HEK293 (cell line): Measurements from ENCODE around the gene ASCL4.

ENCODE experiments used
- CTCF ChIA-PET: fragments of 350-600 bp; formaldehyde crosslinking; extraction: SDS; loops from one replicate; lab custom pipeline; 2021; ENCODE audit warnings: antibody characterized with exemption; lab: Yijun Ruan, JAX
- POLR2A ChIA-PET: fragments of 300-600 bp; formaldehyde crosslinking; extraction: SDS; loops from one replicate; lab custom pipeline; 2020; ENCODE audit warnings: antibody characterized with exemption, inconsistent platforms; lab: Yijun Ruan, JAX
- H3K27ac ChIP-seq: fragments of 200-500 bp; sonication (Bioruptor generic); 2 replicates; pipeline ENCODE4 v1.5.1; 2014; ENCODE audit warnings: low read depth, low read length, control low read depth, inconsistent platforms; ENCODE audit errors: extremely low read depth
- H3K36me3 ChIP-seq, 2 experiments: fragments of 200-500 bp in 1 of 2; sonication (Bioruptor generic) in 1 of 2; 1 replicate in 1 of 2; 2 replicates in 1 of 2; pipeline ENCODE4 v1.5.1; 2014 to 2017; ENCODE audit warnings: inconsistent platforms in 2 of 2, low read length in 2 of 2; ENCODE audit not compliant: control insufficient read depth in 2 of 2, insufficient read depth in 1 of 2
- H3K4me1 ChIP-seq: fragments of 200-500 bp; sonication (Bioruptor generic); 2 replicates; pipeline ENCODE4 v1.5.1; 2014; ENCODE audit warnings: mild to moderate bottlenecking, low read length, inconsistent platforms; ENCODE audit not compliant: control insufficient read depth, insufficient read depth
- H3K4me3 ChIP-seq: 2 replicates; pipeline ENCODE4 v1.5.1; 2011; ENCODE audit warnings: low read depth, mild to moderate bottlenecking, control low read depth, low read length, moderate library complexity
- H3K9me3 ChIP-seq: fragments of 200-500 bp; sonication (Bioruptor generic); 2 replicates; pipeline ENCODE4 v1.5.1; 2014; ENCODE audit warnings: low read depth, low read length, inconsistent platforms; ENCODE audit not compliant: control insufficient read depth, insufficient read depth
- BCL11B ChIP-seq: fragments of 450-650 bp; formaldehyde crosslinking; IDR thresholded peaks from 2 replicates; pipeline ENCODE4 v1.5.1; 2016; ENCODE audit warnings: low read depth, missing biosample characterization, missing genetic modification characterization
- GLIS1 ChIP-seq: fragments of 450-650 bp; formaldehyde crosslinking; IDR thresholded peaks from 2 replicates; pipeline ENCODE4 v1.5.1; 2016; ENCODE audit warnings: missing biosample characterization, missing genetic modification characterization
- HOXA7 ChIP-seq: sonication (generic); formaldehyde crosslinking; IDR thresholded peaks from 2 replicates; pipeline ENCODE4 v1.8.1; 2022; ENCODE audit warnings: missing genetic modification reagents, borderline replicate concordance
- KLF8 ChIP-seq: fragments of 450-650 bp; formaldehyde crosslinking; IDR thresholded peaks from 2 replicates; pipeline ENCODE4 v1.5.1; 2016; ENCODE audit warnings: missing biosample characterization, missing genetic modification characterization
- KLF9 ChIP-seq: fragments of 450-650 bp; formaldehyde crosslinking; IDR thresholded peaks from 2 replicates; pipeline ENCODE4 v1.5.1; 2016; ENCODE audit warnings: missing biosample characterization, missing genetic modification characterization, low read depth
- RBAK ChIP-seq: fragments of 450-650 bp; formaldehyde crosslinking; IDR thresholded peaks from 2 replicates; pipeline ENCODE4 v1.5.1; 2016; ENCODE audit warnings: missing biosample characterization, missing genetic modification characterization
- SALL2 ChIP-seq: fragments of 450-650 bp; formaldehyde crosslinking; IDR thresholded peaks from 2 replicates; pipeline ENCODE4 v1.5.0; 2017; ENCODE audit warnings: missing biosample characterization, mild to moderate bottlenecking, missing genetic modification characterization, borderline replicate concordance
- YY1 ChIP-seq: fragments of 450-650 bp; formaldehyde crosslinking; IDR thresholded peaks from 2 replicates; pipeline ENCODE4 v1.5.1; 2018; ENCODE audit warnings: missing biosample characterization, missing genetic modification characterization
- ZFP69B ChIP-seq: fragments of 450-650 bp; formaldehyde crosslinking; IDR thresholded peaks from 2 replicates; pipeline ENCODE4 v1.5.1; 2016; ENCODE audit warnings: missing biosample characterization, missing genetic modification characterization
- ZNF133 ChIP-seq: fragments of 450-650 bp; formaldehyde crosslinking; IDR thresholded peaks from 2 replicates; pipeline ENCODE4 v1.5.1; 2016; ENCODE audit warnings: missing biosample characterization, missing genetic modification characterization
- ZNF175 ChIP-seq: fragments of 450-650 bp; formaldehyde crosslinking; IDR thresholded peaks from 2 replicates; pipeline ENCODE4 v1.5.1; 2016; ENCODE audit warnings: missing biosample characterization, missing genetic modification characterization
- ZNF214 ChIP-seq: fragments of 450-650 bp; formaldehyde crosslinking; IDR thresholded peaks from 2 replicates; pipeline ENCODE4 v1.5.1; 2017; ENCODE audit warnings: missing biosample characterization, mild to moderate bottlenecking, missing genetic modification characterization, borderline replicate concordance
- ZNF324 ChIP-seq: fragments of 450-650 bp; formaldehyde crosslinking; IDR thresholded peaks from 2 replicates; pipeline ENCODE4 v1.5.1; 2016; ENCODE audit warnings: missing biosample characterization, missing genetic modification characterization
- ZNF404 ChIP-seq: fragments of 450-650 bp; formaldehyde crosslinking; IDR thresholded peaks from 2 replicates; pipeline ENCODE4 v1.5.1; 2017; ENCODE audit warnings: missing biosample characterization, missing genetic modification characterization
- ZNF426 ChIP-seq: fragments of 450-650 bp; formaldehyde crosslinking; IDR thresholded peaks from 2 replicates; pipeline ENCODE4 v1.5.1; 2017; ENCODE audit warnings: missing biosample characterization, missing genetic modification characterization, mild to moderate bottlenecking, inconsistent platforms, moderate library complexity
- ZNF48 ChIP-seq: fragments of 450-650 bp; formaldehyde crosslinking; IDR thresholded peaks from 2 replicates; pipeline ENCODE4 v1.5.1; 2016; ENCODE audit warnings: missing biosample characterization, missing genetic modification characterization
- ZNF501 ChIP-seq: fragments of 450-650 bp; formaldehyde crosslinking; IDR thresholded peaks from 2 replicates; pipeline ENCODE4 v1.5.1; 2016; ENCODE audit warnings: missing biosample characterization, missing genetic modification characterization
- ZNF521 ChIP-seq: fragments of 450-650 bp; formaldehyde crosslinking; IDR thresholded peaks from 2 replicates; pipeline ENCODE4 v1.5.1; 2017; ENCODE audit warnings: missing biosample characterization, mild to moderate bottlenecking, missing genetic modification characterization
- TF ChIP-seq, protein P1 (sequence below): fragments of 450-650 bp; formaldehyde crosslinking; IDR thresholded peaks from 2 replicates; pipeline ENCODE4 v1.5.1; 2017; ENCODE audit warnings: missing biosample characterization, mild to moderate bottlenecking, missing genetic modification characterization, moderate library complexity
- TF ChIP-seq, protein P2 (sequence below): fragments of 450-650 bp; formaldehyde crosslinking; IDR thresholded peaks from 2 replicates; pipeline ENCODE4 v1.5.1; 2016; ENCODE audit warnings: missing biosample characterization, missing genetic modification characterization
- TF ChIP-seq, protein P3 (sequence below): sonication (generic); formaldehyde crosslinking; IDR thresholded peaks from 2 replicates; pipeline ENCODE4 v1.8.1; 2022; ENCODE audit warnings: mild to moderate bottlenecking, moderate library complexity, missing genetic modification reagents
- TF ChIP-seq, protein P4 (sequence below): fragments of 450-650 bp; formaldehyde crosslinking; IDR thresholded peaks from 2 replicates; pipeline ENCODE4 v1.5.1; 2016; ENCODE audit warnings: missing biosample characterization, missing genetic modification characterization
- TF ChIP-seq, protein P5 (sequence below): fragments of 450-650 bp; IDR thresholded peaks from 2 replicates; pipeline ENCODE4 v1.5.1; 2018; ENCODE audit warnings: missing biosample characterization, mild to moderate bottlenecking, missing genetic modification characterization
- TF ChIP-seq, protein P6 (sequence below): fragments of 450-650 bp; formaldehyde crosslinking; IDR thresholded peaks from 2 replicates; pipeline ENCODE4 v1.5.1; 2016; ENCODE audit warnings: missing biosample characterization, missing genetic modification characterization

Gene ASCL4

DNA sequence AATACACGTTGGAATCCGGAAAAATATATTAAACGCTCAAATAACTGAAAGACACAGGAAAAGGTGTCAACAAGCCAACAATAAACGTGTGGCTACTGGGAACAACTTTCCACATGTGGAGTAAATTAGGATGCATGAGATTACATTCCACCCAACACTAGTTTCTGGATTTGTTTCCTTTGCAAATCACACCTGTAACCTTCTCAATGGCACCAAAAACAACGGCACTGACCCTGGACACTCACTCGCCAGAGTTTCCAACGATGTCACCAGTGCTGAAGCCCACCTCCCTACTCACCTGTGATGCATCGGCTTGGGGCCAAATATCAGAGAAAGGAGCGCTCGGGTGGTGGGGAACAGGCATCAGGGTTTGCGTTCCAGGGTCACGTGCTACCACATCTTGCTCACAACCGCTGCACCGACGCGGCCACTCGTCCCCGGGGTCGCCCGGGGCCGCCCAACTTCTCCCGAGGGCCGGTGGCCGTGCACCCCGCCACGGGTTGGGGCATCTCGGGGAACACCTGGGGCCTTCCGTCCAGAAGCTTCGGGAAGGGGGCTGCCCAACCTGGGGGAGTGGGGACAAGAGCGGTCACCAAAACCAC, 14.2 kb upstream of the ASCL4 start (continued):
- TF ChIP-seq, protein P1, sequence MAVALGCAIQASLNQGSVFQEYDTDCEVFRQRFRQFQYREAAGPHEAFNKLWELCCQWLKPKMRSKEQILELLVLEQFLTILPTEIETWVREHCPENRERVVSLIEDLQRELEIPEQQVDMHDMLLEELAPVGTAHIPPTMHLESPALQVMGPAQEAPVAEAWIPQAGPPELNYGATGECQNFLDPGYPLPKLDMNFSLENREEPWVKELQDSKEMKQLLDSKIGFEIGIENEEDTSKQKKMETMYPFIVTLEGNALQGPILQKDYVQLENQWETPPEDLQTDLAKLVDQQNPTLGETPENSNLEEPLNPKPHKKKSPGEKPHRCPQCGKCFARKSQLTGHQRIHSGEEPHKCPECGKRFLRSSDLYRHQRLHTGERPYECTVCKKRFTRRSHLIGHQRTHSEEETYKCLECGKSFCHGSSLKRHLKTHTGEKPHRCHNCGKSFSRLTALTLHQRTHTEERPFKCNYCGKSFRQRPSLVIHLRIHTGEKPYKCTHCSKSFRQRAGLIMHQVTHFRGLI (tag by site-specific recombination) = 0 out of 2 replicates have a peak, but pooled peaks have one; percentile 9
- TF ChIP-seq ZNF501 (tag by site-specific recombination) (peak; percentile 31; the same call in 1 of the 2 replicates), GLIS1 (tag by site-specific recombination) (0 out of 2 replicates have a peak, but pooled peaks have one; percentile 5), ZNF521 (tag by site-specific recombination) (no peak)

DNA sequence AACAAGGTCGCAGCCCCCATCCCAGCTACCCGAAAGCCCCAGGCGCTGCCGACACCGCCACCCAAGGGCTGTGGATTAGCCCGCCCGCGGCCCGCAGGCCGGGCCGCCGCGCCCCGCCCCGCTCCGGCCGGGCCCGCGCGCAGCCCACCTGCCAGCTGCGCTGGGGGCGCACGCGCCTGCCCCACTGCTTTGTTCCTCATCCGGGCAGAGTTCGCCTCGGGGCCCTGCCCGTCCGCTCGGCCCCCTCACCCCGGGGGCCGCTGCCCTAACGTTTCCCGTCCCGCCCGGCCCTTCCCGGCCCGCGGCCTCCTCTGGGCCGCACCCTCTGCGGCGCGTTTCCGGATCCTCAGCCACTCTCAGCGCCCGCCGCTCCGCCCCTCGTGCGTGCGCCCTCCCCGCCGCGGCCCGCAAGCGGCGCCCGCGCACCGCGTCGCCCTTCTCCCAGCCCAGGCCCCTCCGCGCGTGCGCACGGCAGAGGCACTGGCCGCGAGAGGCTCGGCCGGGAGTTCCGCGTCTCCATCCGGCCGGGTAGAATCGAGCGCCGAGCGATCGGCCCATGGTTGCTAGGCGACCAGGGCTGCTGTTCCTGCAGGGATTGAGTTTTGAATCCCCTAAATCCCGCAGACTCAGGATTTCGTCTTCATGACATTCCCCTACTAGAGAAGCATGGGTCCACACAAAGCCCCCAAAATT, 13.5 kb upstream of the ASCL4 start, which contains the start of gene PRDM4:
TSS of gene PRDM4 (minus strand) at position 329 of the 693 bp plus-strand sequence. CDS start 622 bp downstream, outside the sequence.
- POLR2A ChIA-PET = no interaction called here
- peak within 1 kb of the TSS; percentile 92 for H3K27ac ChIP-seq
- H3K9me3 ChIP-seq = no peaks in the 10 kb centered on the region
- no peak for TF ChIP-seq YY1 (tag by site-specific recombination)
- TF ChIP-seq ZNF426 = no peak
- no peak for TF ChIP-seq RBAK (tag by site-specific recombination)
- TF ChIP-seq ZFP69B = no peak
- TF ChIP-seq GLIS1 (tag by site-specific recombination) = 0 out of 2 replicates have a peak, but pooled peaks have one; percentile 21
- no peak for TF ChIP-seq HOXA7 (CRISPR knock-in tag)
- TF ChIP-seq KLF9 (tag by site-specific recombination) = peak; percentile 32; the same call in 1 of the 2 replicates
- TF ChIP-seq BCL11B (tag by site-specific recombination) = no peak
- TF ChIP-seq ZNF324 (tag by site-specific recombination) = no peak
- TF ChIP-seq ZNF404 (tag by site-specific recombination) = no peak
- TF ChIP-seq KLF8 = peak; percentile 44
- no peak for TF ChIP-seq ZNF214 (tag by site-specific recombination)
- TF ChIP-seq, protein P2, sequence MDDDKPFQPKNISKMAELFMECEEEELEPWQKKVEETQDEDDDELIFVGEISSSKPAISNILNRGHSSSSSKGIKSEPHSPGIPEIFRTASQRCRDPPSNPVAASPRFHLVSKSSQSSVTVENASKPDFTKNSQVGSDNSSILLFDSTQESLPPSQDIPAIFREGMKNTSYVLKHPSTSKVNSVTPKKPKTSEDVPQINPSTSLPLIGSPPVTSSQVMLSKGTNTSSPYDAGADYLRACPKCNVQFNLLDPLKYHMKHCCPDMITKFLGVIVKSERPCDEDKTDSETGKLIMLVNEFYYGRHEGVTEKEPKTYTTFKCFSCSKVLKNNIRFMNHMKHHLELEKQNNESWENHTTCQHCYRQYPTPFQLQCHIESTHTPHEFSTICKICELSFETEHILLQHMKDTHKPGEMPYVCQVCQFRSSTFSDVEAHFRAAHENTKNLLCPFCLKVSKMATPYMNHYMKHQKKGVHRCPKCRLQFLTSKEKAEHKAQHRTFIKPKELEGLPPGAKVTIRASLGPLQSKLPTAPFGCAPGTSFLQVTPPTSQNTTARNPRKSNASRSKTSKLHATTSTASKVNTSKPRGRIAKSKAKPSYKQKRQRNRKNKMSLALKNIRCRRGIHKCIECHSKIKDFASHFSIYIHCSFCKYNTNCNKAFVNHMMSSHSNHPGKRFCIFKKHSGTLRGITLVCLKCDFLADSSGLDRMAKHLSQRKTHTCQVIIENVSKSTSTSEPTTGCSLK (tag by site-specific recombination) = no peak
- TF ChIP-seq SALL2 = no peak
- no peak for TF ChIP-seq ZNF175 (tag by site-specific recombination)
- TF ChIP-seq, protein P3, sequence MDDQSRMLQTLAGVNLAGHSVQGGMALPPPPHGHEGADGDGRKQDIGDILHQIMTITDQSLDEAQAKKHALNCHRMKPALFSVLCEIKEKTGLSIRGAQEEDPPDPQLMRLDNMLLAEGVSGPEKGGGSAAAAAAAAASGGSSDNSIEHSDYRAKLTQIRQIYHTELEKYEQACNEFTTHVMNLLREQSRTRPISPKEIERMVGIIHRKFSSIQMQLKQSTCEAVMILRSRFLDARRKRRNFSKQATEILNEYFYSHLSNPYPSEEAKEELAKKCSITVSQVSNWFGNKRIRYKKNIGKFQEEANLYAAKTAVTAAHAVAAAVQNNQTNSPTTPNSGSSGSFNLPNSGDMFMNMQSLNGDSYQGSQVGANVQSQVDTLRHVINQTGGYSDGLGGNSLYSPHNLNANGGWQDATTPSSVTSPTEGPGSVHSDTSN = peak; percentile 85; the same call in 1 of the 2 replicates
- TF ChIP-seq, protein P4, sequence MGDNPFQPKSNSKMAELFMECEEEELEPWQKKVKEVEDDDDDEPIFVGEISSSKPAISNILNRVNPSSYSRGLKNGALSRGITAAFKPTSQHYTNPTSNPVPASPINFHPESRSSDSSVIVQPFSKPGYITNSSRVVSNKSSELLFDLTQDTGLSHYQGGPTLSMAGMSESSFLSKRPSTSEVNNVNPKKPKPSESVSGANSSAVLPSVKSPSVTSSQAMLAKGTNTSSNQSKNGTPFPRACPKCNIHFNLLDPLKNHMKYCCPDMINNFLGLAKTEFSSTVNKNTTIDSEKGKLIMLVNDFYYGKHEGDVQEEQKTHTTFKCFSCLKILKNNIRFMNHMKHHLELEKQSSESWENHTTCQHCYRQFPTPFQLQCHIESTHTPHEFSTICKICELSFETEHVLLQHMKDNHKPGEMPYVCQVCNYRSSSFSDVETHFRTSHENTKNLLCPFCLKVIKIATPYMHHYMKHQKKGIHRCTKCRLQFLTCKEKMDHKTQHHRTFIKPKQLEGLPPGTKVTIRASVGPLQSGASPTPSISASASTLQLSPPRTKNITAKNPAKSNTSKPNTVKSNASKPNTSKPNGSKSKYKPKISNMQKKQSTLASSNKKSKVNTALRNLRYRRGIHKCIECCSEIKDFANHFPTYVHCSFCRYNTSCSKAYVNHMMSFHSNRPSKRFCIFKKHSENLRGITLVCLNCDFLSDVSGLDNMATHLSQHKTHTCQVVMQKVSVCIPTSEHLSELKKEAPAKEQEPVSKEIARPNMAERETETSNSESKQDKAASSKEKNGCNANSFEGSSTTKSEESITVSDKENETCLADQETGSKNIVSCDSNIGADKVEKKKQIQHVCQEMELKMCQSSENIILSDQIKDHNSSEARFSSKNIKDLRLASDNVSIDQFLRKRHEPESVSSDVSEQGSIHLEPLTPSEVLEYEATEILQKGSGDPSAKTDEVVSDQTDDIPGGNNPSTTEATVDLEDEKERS (tag by site-specific recombination) = no peak
- TF ChIP-seq ZNF48 (tag by site-specific recombination) = no peak
- TF ChIP-seq, protein P5, sequence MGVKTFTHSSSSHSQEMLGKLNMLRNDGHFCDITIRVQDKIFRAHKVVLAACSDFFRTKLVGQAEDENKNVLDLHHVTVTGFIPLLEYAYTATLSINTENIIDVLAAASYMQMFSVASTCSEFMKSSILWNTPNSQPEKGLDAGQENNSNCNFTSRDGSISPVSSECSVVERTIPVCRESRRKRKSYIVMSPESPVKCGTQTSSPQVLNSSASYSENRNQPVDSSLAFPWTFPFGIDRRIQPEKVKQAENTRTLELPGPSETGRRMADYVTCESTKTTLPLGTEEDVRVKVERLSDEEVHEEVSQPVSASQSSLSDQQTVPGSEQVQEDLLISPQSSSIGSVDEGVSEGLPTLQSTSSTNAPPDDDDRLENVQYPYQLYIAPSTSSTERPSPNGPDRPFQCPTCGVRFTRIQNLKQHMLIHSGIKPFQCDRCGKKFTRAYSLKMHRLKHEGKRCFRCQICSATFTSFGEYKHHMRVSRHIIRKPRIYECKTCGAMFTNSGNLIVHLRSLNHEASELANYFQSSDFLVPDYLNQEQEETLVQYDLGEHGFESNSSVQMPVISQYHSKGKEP (tag by site-specific recombination) = peak; percentile 46; the same call in 1 of the 2 replicates
- TF ChIP-seq, protein P6, sequence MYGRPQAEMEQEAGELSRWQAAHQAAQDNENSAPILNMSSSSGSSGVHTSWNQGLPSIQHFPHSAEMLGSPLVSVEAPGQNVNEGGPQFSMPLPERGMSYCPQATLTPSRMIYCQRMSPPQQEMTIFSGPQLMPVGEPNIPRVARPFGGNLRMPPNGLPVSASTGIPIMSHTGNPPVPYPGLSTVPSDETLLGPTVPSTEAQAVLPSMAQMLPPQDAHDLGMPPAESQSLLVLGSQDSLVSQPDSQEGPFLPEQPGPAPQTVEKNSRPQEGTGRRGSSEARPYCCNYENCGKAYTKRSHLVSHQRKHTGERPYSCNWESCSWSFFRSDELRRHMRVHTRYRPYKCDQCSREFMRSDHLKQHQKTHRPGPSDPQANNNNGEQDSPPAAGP (tag by site-specific recombination) = no peak
- TF ChIP-seq ZNF133 (tag by site-specific recombination) = no peak

More for the DNA sequence above, 13.5 kb upstream of the ASCL4 start, which contains the start of gene PRDM4:
- peaks cover 28 to 32% of the 10 kb centered on the region in 2 experiments for H3K36me3 ChIP-seq
- peaks cover 6% of the 10 kb centered on the region for H3K4me1 ChIP-seq
- CTCF ChIA-PET = interaction anchor here (1.4 kb wide), 1 partner anchor 124 kb away, joined by 5 read pairs; no protein-coding TSS in a partner anchor
- H3K4me3 ChIP-seq = peak within 1 kb of the TSS; percentile 80
